ENCODE measurements around the gene ATP6V1E1. TPM values are rescaled to one million over a fixed set of nuclear protein-coding genes. Genes with fewer than 3 reads are reported as not detected.
"Not testable (repeated sequence)": the region's sequence is repeated elsewhere in the genome, so short reads cannot be mapped to it uniquely, and the experiment has no call there.

ATP6V1E1 gene
- polyA plus RNA-seq, 1 donor = 94.8 TPM

GRCh38 chr22:17575151-17575550 is 53.4 kb downstream of the ATP6V1E1 start:
- Histone ChIP-seq H3K27me3 (ENCODE audit: control insufficient read depth, insufficient read depth, low read length) (peaks cover 6% of the 10 kb centered on the region), H3K36me3 (ENCODE audit: control insufficient read depth, insufficient read depth, low read length) (no peaks in the 10 kb centered on the region), H3K4me3 (ENCODE audit: low read length) (no peak overlapping the region), H3K9me3 (ENCODE audit: control insufficient read depth, low read depth, low read length) (no peaks in the 10 kb centered on the region), H3K27ac (ENCODE audit: low read length) (no peak overlapping the region), H3K4me1 (ENCODE audit: control insufficient read depth, insufficient read depth, low read length) (no peaks in the 10 kb centered on the region)
- no peak for DNase-seq
- 40% methylated on average over 1 of the region's 5 CpGs for WGBS (ENCODE audit: insufficient coverage, low lambda C conversion rate)

GRCh38 chr22:17570851-17571631 is 57.5 kb downstream of the ATP6V1E1 start:
- Histone ChIP-seq H3K27me3 (ENCODE audit: control insufficient read depth, insufficient read depth, low read length) (peaks cover 12% of the 10 kb centered on the region), H3K27ac (ENCODE audit: low read length) (no peak overlapping the region), H3K4me3 (ENCODE audit: low read length) (no peak overlapping the region), H3K9me3 (ENCODE audit: control insufficient read depth, low read depth, low read length) (no peaks in the 10 kb centered on the region), H3K36me3 (ENCODE audit: control insufficient read depth, insufficient read depth, low read length) (no peaks in the 10 kb centered on the region), H3K4me1 (ENCODE audit: control insufficient read depth, insufficient read depth, low read length) (no peaks in the 10 kb centered on the region)
- DNase-seq = peak; percentile 34 to 43
- WGBS (ENCODE audit: insufficient coverage, low lambda C conversion rate) = 100% methylated on average over 3 of the region's 21 CpGs

GRCh38 chr22:17569971-17570511 is 58.5 kb downstream of the ATP6V1E1 start:
- Histone ChIP-seq H3K4me3 (ENCODE audit: low read length) (no peak overlapping the region), H3K27ac (ENCODE audit: low read length) (no peak overlapping the region), H3K9me3 (ENCODE audit: control insufficient read depth, low read depth, low read length) (no peaks in the 10 kb centered on the region), H3K27me3 (ENCODE audit: control insufficient read depth, insufficient read depth, low read length) (peaks cover 12% of the 10 kb centered on the region), H3K4me1 (ENCODE audit: control insufficient read depth, insufficient read depth, low read length) (no peaks in the 10 kb centered on the region), H3K36me3 (ENCODE audit: control insufficient read depth, insufficient read depth, low read length) (no peaks in the 10 kb centered on the region)
- DNase-seq = no peak
- WGBS (ENCODE audit: insufficient coverage, low lambda C conversion rate) = no CpG with 5 or more reads among the region's 8 CpGs

- H3K27me3 ChIP-seq (ENCODE audit: control insufficient read depth, insufficient read depth, low read length) = peaks cover 6% of the 10 kb centered on the region
- WGBS (ENCODE audit: insufficient coverage, low lambda C conversion rate) = no CpG with 5 or more reads among the region's 10 CpGs
- no peak overlapping the region for H3K4me3 ChIP-seq (ENCODE audit: low read length)
- no peak for DNase-seq
- H3K4me1 ChIP-seq (ENCODE audit: control insufficient read depth, insufficient read depth, low read length) = peaks cover 11% of the 10 kb centered on the region
- no peaks in the 10 kb centered on the region for H3K36me3 ChIP-seq (ENCODE audit: control insufficient read depth, insufficient read depth, low read length)
- no peak overlapping the region for H3K27ac ChIP-seq (ENCODE audit: low read length)
- no peaks in the 10 kb centered on the region for H3K9me3 ChIP-seq (ENCODE audit: control insufficient read depth, low read depth, low read length)
Observed at GRCh38 chr22:17566776-17567175, 61.8 kb downstream of the ATP6V1E1 start.

- H3K4me1 ChIP-seq (ENCODE audit: control insufficient read depth, insufficient read depth, low read length) = peaks cover 11% of the 10 kb centered on the region
- H3K27ac ChIP-seq (ENCODE audit: low read length) = not testable (repeated sequence)
Observed at GRCh38 chr22:17566016-17566687, 62.4 kb downstream of the ATP6V1E1 start.

GRCh38 chr22:17563936-17564391 is 64.6 kb downstream of the ATP6V1E1 start:
- 92% methylated on average over 2 of the region's 11 CpGs for WGBS (ENCODE audit: insufficient coverage, low lambda C conversion rate)
- H3K4me3 ChIP-seq (ENCODE audit: low read length) = no peak overlapping the region
- H3K4me1 ChIP-seq (ENCODE audit: control insufficient read depth, insufficient read depth, low read length) = peaks cover 11% of the 10 kb centered on the region
- no peak for DNase-seq
- no peaks in the 10 kb centered on the region for H3K27me3 ChIP-seq (ENCODE audit: control insufficient read depth, insufficient read depth, low read length)
- peak overlapping the region; percentile 6 for H3K27ac ChIP-seq (ENCODE audit: low read length)
- peaks cover 2% of the 10 kb centered on the region for H3K9me3 ChIP-seq (ENCODE audit: control insufficient read depth, low read depth, low read length)
- H3K36me3 ChIP-seq (ENCODE audit: control insufficient read depth, insufficient read depth, low read length) = no peaks in the 10 kb centered on the region

More at GRCh38 chr22:17566016-17566687, 62.4 kb downstream of the ATP6V1E1 start:
- not testable (repeated sequence) for H3K4me3 ChIP-seq (ENCODE audit: low read length); H3K9me3 ChIP-seq (ENCODE audit: control insufficient read depth, low read depth, low read length); H3K27me3 ChIP-seq (ENCODE audit: control insufficient read depth, insufficient read depth, low read length); DNase-seq; H3K36me3 ChIP-seq (ENCODE audit: control insufficient read depth, insufficient read depth, low read length)
- 92% methylated on average over 2 of the region's 19 CpGs for WGBS (ENCODE audit: insufficient coverage, low lambda C conversion rate)

- Histone ChIP-seq H3K4me1 (ENCODE audit: control insufficient read depth, insufficient read depth, low read length) (peaks cover 11% of the 10 kb centered on the region), H3K36me3 (ENCODE audit: control insufficient read depth, insufficient read depth, low read length) (no peaks in the 10 kb centered on the region), H3K27me3 (ENCODE audit: control insufficient read depth, insufficient read depth, low read length) (no peaks in the 10 kb centered on the region), H3K4me3 (ENCODE audit: low read length) (no peak within 1 kb of the TSS), H3K27ac (ENCODE audit: low read length) (peak within 1 kb of the TSS; percentile 57), H3K9me3 (ENCODE audit: control insufficient read depth, low read depth, low read length) (peaks cover 2% of the 10 kb centered on the region)
- DNase-seq = peak; percentile 81 to 83
- WGBS (ENCODE audit: insufficient coverage, low lambda C conversion rate) = 17% methylated on average over 2 of the region's 17 CpGs
Observed at GRCh38 chr22:17562906-17563870, 65.4 kb downstream of the ATP6V1E1 start, which contains the start of gene SLC25A18. TSS of gene SLC25A18 (plus strand) at chr22:17563498. CDS start at chr22:17579945, 16,447 bp downstream.

GRCh38 chr22:17559188-17559587 is 69.4 kb downstream of the ATP6V1E1 start:
- WGBS (ENCODE audit: insufficient coverage, low lambda C conversion rate) = no CpG with 5 or more reads among the region's 10 CpGs
- no peak for DNase-seq

GRCh38 chr22:17554814-17555213 is 73.7 kb downstream of the ATP6V1E1 start:
- H3K36me3 ChIP-seq (ENCODE audit: control insufficient read depth, insufficient read depth, low read length) = no peaks in the 10 kb centered on the region
- H3K9me3 ChIP-seq (ENCODE audit: control insufficient read depth, low read depth, low read length) = no peaks in the 10 kb centered on the region
- no peak overlapping the region for H3K4me3 ChIP-seq (ENCODE audit: low read length)
- H3K4me1 ChIP-seq (ENCODE audit: control insufficient read depth, insufficient read depth, low read length) = no peaks in the 10 kb centered on the region
- H3K27ac ChIP-seq (ENCODE audit: low read length) = no peak overlapping the region
- 100% methylated on average over 1 of the region's 4 CpGs for WGBS (ENCODE audit: insufficient coverage, low lambda C conversion rate)
- DNase-seq = no peak
- H3K27me3 ChIP-seq (ENCODE audit: control insufficient read depth, insufficient read depth, low read length) = no peaks in the 10 kb centered on the region

More at GRCh38 chr22:17559188-17559587, 69.4 kb downstream of the ATP6V1E1 start:
- Histone ChIP-seq H3K4me1 (ENCODE audit: control insufficient read depth, insufficient read depth, low read length) (peaks cover 11% of the 10 kb centered on the region), H3K27me3 (ENCODE audit: control insufficient read depth, insufficient read depth, low read length) (no peaks in the 10 kb centered on the region), H3K36me3 (ENCODE audit: control insufficient read depth, insufficient read depth, low read length) (no peaks in the 10 kb centered on the region), H3K27ac (ENCODE audit: low read length) (no peak overlapping the region), H3K4me3 (ENCODE audit: low read length) (no peak overlapping the region), H3K9me3 (ENCODE audit: control insufficient read depth, low read depth, low read length) (peaks cover 2% of the 10 kb centered on the region)

All from large intestine (tissue), 3 donors.